GM12878 (cell line): ENCODE measurements around the gene AP1G2. TPM values are rescaled to one million over a fixed set of nuclear protein-coding genes. Genes with fewer than 3 reads are reported as not detected.

Source experiments
- ATAC-seq: fragments of 200-7000 bp; cut with Tn5 transposase; 3 replicates; pipeline ENCODE4 v1.9.1; 2020; ENCODE audit warnings: mild to moderate bottlenecking, moderate library complexity
- BruUV-seq: library from RNA; stranded (reverse); fragments of 400-500 nt; replicated peaks from 2 replicates; lab custom pipeline; 2021; lab: Mats Ljungman, UMichigan
- CTCF ChIA-PET: fragments of 300-600 bp; sonication (Branson Sonifier 250); formaldehyde crosslinking; extraction: SDS; loops from one replicate; lab custom pipeline; 2021; ENCODE audit warnings: inconsistent platforms; lab: Yijun Ruan, JAX
- POLR2A ChIA-PET: fragments of 350-600 bp; formaldehyde crosslinking; extraction: SDS; loops from one replicate; lab custom pipeline; 2021; ENCODE audit warnings: inconsistent platforms; lab: Charles Lee
- RAD21 ChIA-PET: fragments of 300-600 bp; sonication (Branson Sonifier 250); formaldehyde crosslinking; loops from one replicate; lab custom pipeline; 2023; ENCODE audit warnings: antibody characterized with exemption; ENCODE audit not compliant: unreplicated experiment; lab: Charles Lee
- SMC1A ChIA-PET: fragments of 300-600 bp; sonication (Branson Sonifier 250); formaldehyde crosslinking; loops from one replicate; lab custom pipeline; 2023; ENCODE audit not compliant: unreplicated experiment, uncharacterized antibody; lab: Charles Lee
- DNase-seq: peaks from one replicate; pipeline ENCODE4 v3.0.0-alpha.2; 2011; ENCODE audit warnings: low read depth, low spot score
- FAIRE-seq: peaks from 3 replicates; lab custom pipeline; 2011; peaks lifted over from hg19 to GRCh38; lab: Jason Lieb, UNC
- H2AFZ ChIP-seq: 2 replicates; pipeline ENCODE4 v1.6.0; 2011; ENCODE audit warnings: low read depth, low read length, control low read depth; ENCODE audit not compliant: control insufficient read depth
- H3K27ac ChIP-seq: 2 replicates; pipeline ENCODE4 v1.5.1; 2011; ENCODE audit warnings: control low read depth; ENCODE audit not compliant: control insufficient read depth, insufficient read depth
- H3K27me3 ChIP-seq, 2 experiments: replicated peaks in 1 of 2; 2 replicates each; pipeline versions ENCODE4 v1.6.0 to v1.6.1; 2011; ENCODE audit warnings: low read length in 1 of 2; ENCODE audit not compliant: control insufficient read depth in 2 of 2, insufficient read depth in 2 of 2
- H3K36me3 ChIP-seq, 2 experiments: 2 replicates each; pipeline ENCODE4 v1.5.1; 2011; ENCODE audit warnings: low read length in 1 of 2; ENCODE audit not compliant: control insufficient read depth in 2 of 2, insufficient read depth in 2 of 2
- H3K4me1 ChIP-seq: 2 replicates; pipeline ENCODE4 v1.6.1; 2011; ENCODE audit warnings: mild to moderate bottlenecking, low read length, moderate library complexity, mixed read lengths; ENCODE audit not compliant: control insufficient read depth, insufficient read depth
- H3K4me2 ChIP-seq: 2 replicates; pipeline ENCODE4 v1.6.0; 2011; ENCODE audit warnings: control low read depth; ENCODE audit not compliant: control insufficient read depth, insufficient read depth
- H3K4me3 ChIP-seq: fragments of 200-600 bp; sonication (generic); 2 replicates; pipeline ENCODE4 v1.5.1; 2016
- H3K79me2 ChIP-seq: 2 replicates; pipeline ENCODE4 v1.6.0; 2011; ENCODE audit warnings: low read length; ENCODE audit not compliant: control insufficient read depth, insufficient read depth
- H3K9ac ChIP-seq: 2 replicates; pipeline ENCODE4 v1.8.0; 2011; ENCODE audit warnings: low read length, control low read depth, mixed read lengths; ENCODE audit not compliant: control insufficient read depth, insufficient read depth
- H3K9me3 ChIP-seq: replicated peaks from 3 replicates; pipeline ENCODE4 v1.5.1; 2011; ENCODE audit warnings: mild to moderate bottlenecking, low read length; ENCODE audit not compliant: control insufficient read depth, insufficient read depth
- H4K20me1 ChIP-seq: 2 replicates; pipeline ENCODE4 v1.6.0; 2011; ENCODE audit not compliant: control insufficient read depth, insufficient read depth
- BACH1 ChIP-seq: fragments of 450-650 bp; IDR thresholded peaks from 2 replicates; pipeline ENCODE4 v1.6.1; 2017; ENCODE audit warnings: mild to moderate bottlenecking, borderline replicate concordance
- BCL11A ChIP-seq: IDR thresholded peaks from 2 replicates; pipeline ENCODE4 v1.6.1; 2011; ENCODE audit warnings: low read depth, low read length
- BMI1 ChIP-seq: fragments of 450-650 bp; IDR thresholded peaks from 2 replicates; pipeline ENCODE4 v1.6.1; 2016; ENCODE audit warnings: mild to moderate bottlenecking, moderate library complexity, borderline replicate concordance
- ETV6 ChIP-seq, 2 experiments: fragments of 450-650 bp in 1 of 2; IDR thresholded peaks in 1 of 2; conservative IDR thresholded peaks in 1 of 2; 2 replicates each; pipeline ENCODE4 v1.6.1; 2014; ENCODE audit warnings: antibody characterized with exemption in 1 of 2, borderline replicate concordance in 1 of 2, low read depth in 1 of 2, mild to moderate bottlenecking in 1 of 2, moderate library complexity in 1 of 2
- GABPA ChIP-seq: IDR thresholded peaks from 2 replicates; pipeline ENCODE4 v1.6.1; 2014; ENCODE audit warnings: antibody characterized with exemption, low read depth, mild to moderate bottlenecking, inconsistent platforms
- HDAC2 ChIP-seq: fragments of 200-600 bp; sonication (generic); IDR thresholded peaks from 2 replicates; pipeline ENCODE4 v1.6.1; 2017
- IRF5 ChIP-seq: fragments of 450-650 bp; IDR thresholded peaks from 2 replicates; pipeline ENCODE4 v1.6.1; 2017; ENCODE audit warnings: borderline replicate concordance
- JUNB ChIP-seq: IDR thresholded peaks from 2 replicates; pipeline ENCODE4 v1.6.1; 2016; ENCODE audit warnings: antibody characterized with exemption, mild to moderate bottlenecking
- JUND ChIP-seq: IDR thresholded peaks from 2 replicates; pipeline ENCODE4 v1.6.1; 2012; ENCODE audit warnings: low read depth, mild to moderate bottlenecking, low read length, improper control_type of control experiment, moderate library complexity
- NR2C1 ChIP-seq: fragments of 450-650 bp; IDR thresholded peaks from 2 replicates; pipeline ENCODE4 v1.6.1; 2017; ENCODE audit warnings: antibody characterized with exemption, mild to moderate bottlenecking, moderate library complexity
- POLR2AphosphoS2 ChIP-seq: IDR thresholded peaks from 2 replicates; pipeline ENCODE4 v1.6.1; 2011; ENCODE audit warnings: low read depth, mild to moderate bottlenecking, low read length, improper control_type of control experiment, moderate library complexity
- POU2F2 ChIP-seq: IDR thresholded peaks from 3 replicates; pipeline ENCODE4 v1.6.1; 2011; ENCODE audit warnings: low read depth, mild to moderate bottlenecking, low read length, borderline replicate concordance
- RELB ChIP-seq: fragments of 450-650 bp; IDR thresholded peaks from 2 replicates; pipeline ENCODE4 v1.6.1; 2017; ENCODE audit warnings: low read depth, mild to moderate bottlenecking, moderate library complexity
- TAF1 ChIP-seq: IDR thresholded peaks from 2 replicates; pipeline ENCODE4 v1.6.1; 2011; ENCODE audit warnings: mild to moderate bottlenecking, low read depth, low read length, borderline replicate concordance
- TBL1XR1 ChIP-seq: IDR thresholded peaks from 2 replicates; pipeline ENCODE4 v1.6.1; 2012; ENCODE audit warnings: low read depth, low read length, improper control_type of control experiment
- TCF12 ChIP-seq: IDR thresholded peaks from 2 replicates; pipeline ENCODE4 v1.6.1; 2011; ENCODE audit warnings: low read depth, mild to moderate bottlenecking, low read length
- TCF3 ChIP-seq: IDR thresholded peaks from 2 replicates; pipeline ENCODE4 v1.6.1; 2012; ENCODE audit warnings: low read depth, mild to moderate bottlenecking, low read length, borderline replicate concordance; ENCODE audit not compliant: insufficient read depth
- WGBS: methylation state at CpG from one replicate; pipeline ENCODE4 v1.1.6; 2016; ENCODE audit warnings: low lambda C conversion rate; ENCODE audit not compliant: insufficient replicate concordance, insufficient coverage; ENCODE audit errors: missing lambda C conversion rate; 5-methylcytosine and 5-hydroxymethylcytosine counted together
- in situ Hi-C: fragments of 300-500 bp; cut with MboI; formaldehyde crosslinking; loops from 9 replicates; pipeline ENCODE4 v1.14.3; 2018; ENCODE audit warnings: mixed read lengths
- intact Hi-C: fragments of 100-400 bp; cut with micrococcal nuclease; formaldehyde crosslinking; loops from one replicate; pipeline ENCODE4 v1.14.2; 2022; ENCODE audit not compliant: unreplicated experiment
- polyA plus RNA-seq, 11 experiments: library from polyadenylated mRNA; depleted of rRNA in 4 of 11; unstranded in 6 of 11; stranded (reverse) in 5 of 11; fragments of >200 nt; fragmentation: Nextera tagmentation in 4 of 11; fragmentation: Illumina TruSeq in 1 of 11; extraction: Ambion mirVana in 4 of 11; extraction: Trizol in 1 of 11; gene quantifications; 1 replicate in 1 of 11; 2 replicates in 10 of 11; pipeline versions ENCODE4 v1.2.1 to v1.2.3, GENCODE V29; 2011 to 2016; ENCODE audit warnings: inconsistent platforms in 2 of 11, missing spikeins in 2 of 11, low read depth in 1 of 11
- total RNA-seq, 4 experiments: library from RNA; depleted of rRNA in 3 of 4; stranded (reverse); fragments of >200 nt in 3 of 4; fragmentation: Illumina TruSeq in 1 of 4; extraction: Trizol in 1 of 4; gene quantifications; 2 replicates each; pipeline versions ENCODE4 v1.2.1 to v1.2.3, GENCODE V29; 2013 to 2021

AP1G2 gene
- total and polyA plus RNA-seq, 10 of the 15 experiments (the other 5 are each of a cell fraction or from before 2014, with no cell fraction given): 41.5 to 146 (median 103) TPM

GRCh38 chr14:23610815-23611289 is 43.3 kb upstream of the AP1G2 start:
- POLR2A ChIA-PET: no interaction called here
- Histone ChIP-seq H3K9me3 (peaks cover 3% of the 10 kb centered on the region; the same call in 2 of the 3 replicates), H3K4me1 (peaks cover 16% of the 10 kb centered on the region), H3K4me3 (no peak overlapping the region), H3K4me2 (no peak overlapping the region), H3K79me2 (no peaks in the 10 kb centered on the region), H3K36me3 (no peaks in the 10 kb centered on the region), H3K27ac (no peak overlapping the region), H3K27me3 (no peaks in the 10 kb centered on the region), H4K20me1 (no peaks in the 10 kb centered on the region), H2AFZ (no peak overlapping the region), H3K9ac (no peak overlapping the region)
- FAIRE-seq (no peak), DNase-seq (no peak), ATAC-seq (no peak)
- RAD21 ChIA-PET: no interaction called here
- TF ChIP-seq NR2C1 (no peak), POLR2AphosphoS2 (no peak), GABPA (no peak), BACH1 (no peak), POU2F2 (no peak), JUNB (no peak), TCF3 (no peak), TBL1XR1 (no peak), JUND (no peak), IRF5 (no peak), HDAC2 (no peak), TCF12 (no peak), BCL11A (no peak), TAF1 (no peak), BMI1 (no peak), RELB (no peak), ETV6 (conservative IDR thresholded peaks at IDR 0.05 in 1 of 2, IDR thresholded peaks at IDR 0.05 in 1 of 2; ENCODE audit: borderline replicate concordance in 1 of 2, low read depth in 1 of 2) (no peak)
- in situ Hi-C loops: no loop called here
- BruUV-seq: no TSS peak
- CTCF ChIA-PET: interaction anchor here (6.3 kb wide), 1 partner anchor 21 kb away, joined by 67 read pairs; no protein-coding TSS in a partner anchor
- SMC1A ChIA-PET: interaction anchor here (1.3 to 2.0 kb wide), 2 partner anchors 14 to 22 kb away, joined by 3 to 7 read pairs; no protein-coding TSS in a partner anchor
- intact Hi-C loops: no loop called here
- 41% methylated on average over 4 of the region's 4 CpGs for whole genome bisulfite sequencing
